RCC 7860 (cell line): ENCODE data around the gene CKAP2L.

Source experiments
- DNase-seq: peaks from one replicate; pipeline ENCODE4 v3.0.0-alpha.2; 2015; ENCODE audit warnings: low spot score
- FAIRE-seq: peaks from 2 replicates; lab custom pipeline; 2012; peaks lifted over from hg19 to GRCh38; lab: Jason Lieb, UNC

The CKAP2L gene

DNA sequence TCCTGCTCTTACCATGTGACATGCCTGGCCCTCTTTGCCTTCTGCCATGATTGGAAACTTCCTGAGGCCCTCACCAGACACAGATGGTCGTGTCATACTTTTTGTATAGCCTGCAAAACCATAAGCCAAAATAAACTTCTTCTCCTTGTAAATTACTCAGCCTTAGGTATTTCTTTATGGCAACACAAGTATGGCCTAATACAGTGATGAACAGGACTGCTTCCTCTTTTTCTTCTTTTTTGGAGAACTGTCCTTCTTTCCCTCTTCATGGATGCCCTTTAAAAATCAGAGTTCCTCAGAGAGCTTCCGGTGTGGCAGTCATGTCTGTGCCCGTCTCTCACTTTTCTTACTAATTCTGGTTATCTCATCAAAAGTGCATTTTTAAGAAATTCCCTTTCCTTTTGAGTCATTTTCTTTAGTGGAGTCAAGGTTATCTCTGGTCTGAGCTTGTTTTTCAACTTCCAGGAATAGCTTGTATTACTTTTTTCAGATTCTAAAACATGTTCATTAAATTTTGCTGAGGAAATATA is 29.1 kb upstream of the CKAP2L start:
- FAIRE-seq (no peak), DNase-seq (no peak)

DNA sequence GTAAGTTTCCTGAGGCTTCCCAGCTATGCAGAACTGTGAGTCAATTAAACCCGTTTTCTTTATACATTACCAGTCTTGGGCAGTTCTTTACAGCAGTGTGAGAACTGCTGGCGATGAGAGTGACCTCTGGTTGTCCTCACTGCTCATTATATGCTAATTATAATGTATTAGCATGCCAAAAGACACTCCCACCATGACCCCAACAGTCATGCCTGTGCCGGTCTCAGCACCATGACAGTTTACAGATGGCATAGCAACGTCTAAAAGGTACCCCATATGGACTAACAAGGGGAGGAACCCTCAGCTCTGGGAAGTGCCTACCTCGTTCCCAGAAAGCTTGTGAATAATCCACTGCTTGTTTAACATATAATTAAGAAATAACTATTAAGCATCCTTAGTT is 28.0 kb upstream of the CKAP2L start:
- no peak for FAIRE-seq

DNA sequence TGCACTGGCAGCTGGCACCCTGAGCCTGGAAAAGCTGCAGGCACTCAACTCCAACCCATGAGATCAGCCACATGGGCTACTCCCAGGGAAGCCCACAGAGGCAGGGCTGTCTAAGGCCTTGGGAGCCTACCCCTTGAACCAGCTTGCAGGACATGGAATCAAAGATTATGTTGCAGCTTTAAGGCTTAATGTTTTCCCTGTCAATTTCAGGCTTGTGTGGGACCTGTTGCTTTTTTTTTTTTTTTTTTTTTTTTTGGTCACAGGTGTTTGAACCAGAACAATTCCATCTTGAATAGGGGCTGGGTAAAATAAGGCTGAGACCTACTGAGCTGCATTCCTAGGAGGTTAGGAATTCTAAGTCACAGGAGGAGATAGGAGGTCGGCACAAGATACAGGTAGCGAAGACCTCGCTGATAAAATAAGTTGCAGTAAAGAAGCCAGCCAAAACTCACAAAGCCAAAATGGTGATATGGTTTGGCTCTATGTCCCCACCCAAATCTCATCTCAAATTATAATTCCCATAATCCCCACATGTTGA is 27.4 kb upstream of the CKAP2L start:
- DNase-seq (no peak), FAIRE-seq (no peak)

More for the DNA sequence above, 28.0 kb upstream of the CKAP2L start:
- no peak for DNase-seq

DNA sequence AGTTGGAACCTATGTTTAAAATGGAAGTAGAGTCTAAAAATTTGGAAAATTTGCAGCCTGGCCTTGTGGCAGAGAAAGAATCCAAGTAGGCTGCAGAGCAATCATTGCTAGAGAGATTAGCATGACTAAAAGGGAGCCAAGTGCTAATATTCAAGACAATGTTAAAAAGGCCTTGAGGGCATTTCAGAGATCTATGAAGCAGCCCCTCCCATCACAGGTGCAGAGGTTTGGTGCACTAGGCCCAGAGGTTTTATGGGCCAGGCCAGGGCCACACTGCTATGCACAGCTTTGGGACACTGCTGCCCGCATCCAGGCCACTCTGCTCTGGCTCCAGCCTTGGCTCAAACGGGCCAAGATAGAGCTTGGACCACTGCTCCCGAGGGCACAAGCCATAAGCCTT is 26.6 kb upstream of the CKAP2L start:
- DNase-seq, result no peak
- FAIRE-seq, result no peak

DNA sequence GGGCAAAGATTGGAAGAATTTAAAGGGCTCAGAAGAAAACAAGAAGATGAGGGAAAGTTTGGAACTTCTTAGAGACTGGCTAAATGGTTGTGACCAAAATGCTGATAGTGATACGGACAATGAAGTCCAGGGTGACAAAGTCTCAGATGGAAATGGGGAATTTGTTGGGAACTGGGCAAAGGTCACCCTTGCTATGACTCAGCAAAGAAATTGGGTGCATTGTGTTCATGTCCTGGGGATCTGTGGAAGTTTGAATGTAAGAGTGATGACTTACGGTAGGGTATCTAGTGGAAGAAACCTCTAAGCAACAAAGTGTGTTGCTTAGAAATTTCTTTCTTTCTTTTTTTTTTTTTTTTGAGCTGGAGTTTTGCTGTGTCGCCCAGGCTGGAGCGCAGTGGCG is 25.9 kb upstream of the CKAP2L start:
- DNase-seq (no peak), FAIRE-seq (no peak)

DNA sequence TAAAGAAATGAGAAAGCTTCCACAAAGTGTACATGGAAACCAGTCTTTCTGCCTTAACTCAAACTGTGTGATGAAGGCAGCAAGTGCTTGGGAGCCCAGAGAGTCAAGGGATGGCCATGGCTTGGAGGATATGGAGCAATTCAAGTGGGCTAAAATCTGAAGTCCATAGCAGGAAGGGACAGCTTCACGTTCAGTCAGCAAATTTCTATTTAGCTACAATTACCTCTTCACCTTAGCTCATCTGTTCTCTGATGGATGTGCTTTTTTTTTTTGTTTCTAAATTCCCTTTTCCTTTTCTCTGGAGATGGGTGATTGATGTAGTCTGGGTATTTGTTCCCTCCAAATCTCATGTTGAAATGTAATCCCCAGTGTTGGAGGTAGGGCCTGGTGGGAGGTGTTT is 24.8 kb upstream of the CKAP2L start:
- DNase-seq (no peak), FAIRE-seq (no peak)

DNA sequence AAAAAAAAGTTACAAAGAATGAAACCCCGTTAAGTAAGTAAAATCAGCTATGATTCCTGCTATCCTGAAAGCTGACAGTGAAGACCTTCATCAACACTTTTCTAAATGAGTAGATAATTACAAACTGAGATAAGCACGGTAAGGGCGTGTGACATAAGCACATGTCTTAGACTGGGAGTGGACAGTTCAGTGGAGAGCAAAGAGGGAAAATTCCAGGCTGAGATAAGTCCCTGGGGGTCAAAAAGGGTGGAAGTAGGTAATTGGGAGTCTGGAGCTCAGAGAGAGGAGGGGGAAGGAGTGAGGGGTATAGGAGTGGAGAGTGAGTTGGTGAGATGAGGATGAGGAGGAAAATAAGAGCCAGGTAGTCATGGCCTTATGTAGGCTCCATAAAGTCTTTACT is 24.2 kb upstream of the CKAP2L start:
- DNase-seq (no peak), FAIRE-seq (no peak)

DNA sequence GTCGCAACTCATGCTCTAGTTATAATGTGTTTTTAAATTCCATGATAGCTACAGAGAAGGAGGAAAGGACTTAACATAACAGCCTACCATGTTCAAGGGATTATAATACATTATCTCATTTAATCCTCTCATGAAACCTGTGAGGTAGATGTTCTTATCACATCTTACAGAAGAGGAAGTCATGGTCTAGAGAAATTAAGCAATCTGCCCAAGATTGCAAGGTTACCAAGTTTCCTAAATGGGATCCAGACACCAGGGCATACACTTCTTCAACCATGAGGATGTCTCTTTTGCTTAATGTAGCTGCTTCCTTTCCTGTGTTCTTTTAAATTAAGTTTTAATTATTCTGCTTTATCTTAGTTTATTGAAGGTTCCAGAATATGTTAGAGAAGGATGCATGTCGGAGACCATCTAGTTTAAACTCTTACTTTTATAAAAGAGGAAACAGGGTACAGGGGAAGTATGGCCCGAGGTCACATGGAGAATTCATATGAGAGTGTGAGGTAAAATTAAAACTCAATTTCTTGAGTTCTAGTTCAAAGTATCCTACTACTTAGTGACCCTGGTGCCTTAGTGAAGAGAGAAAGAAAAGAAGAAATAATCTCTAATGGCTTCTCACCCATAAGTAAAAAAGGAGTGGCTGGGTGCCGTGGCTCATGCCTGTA is 23.5 kb upstream of the CKAP2L start:
- DNase-seq (no peak), FAIRE-seq (no peak)

DNA sequence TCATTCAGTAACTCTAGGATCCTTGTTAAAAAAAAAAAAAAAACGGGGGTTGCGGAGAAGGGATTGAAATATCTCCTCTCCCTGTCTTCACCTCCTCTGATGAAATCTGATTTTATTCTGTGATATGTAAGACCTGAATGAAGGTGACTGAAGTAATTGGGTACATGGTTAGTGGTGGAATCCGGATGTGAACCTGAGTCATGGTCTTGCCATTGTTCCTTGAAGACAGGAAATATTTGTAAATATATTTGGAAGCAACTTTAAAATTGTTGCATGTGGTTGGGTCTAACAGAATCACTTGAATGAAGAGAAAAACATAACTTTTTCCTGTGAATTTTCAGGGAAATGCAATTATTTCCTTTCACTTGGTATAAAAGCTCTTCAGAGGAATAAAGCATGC is 22.9 kb upstream of the CKAP2L start:
- DNase-seq (no peak), FAIRE-seq (no peak)

DNA sequence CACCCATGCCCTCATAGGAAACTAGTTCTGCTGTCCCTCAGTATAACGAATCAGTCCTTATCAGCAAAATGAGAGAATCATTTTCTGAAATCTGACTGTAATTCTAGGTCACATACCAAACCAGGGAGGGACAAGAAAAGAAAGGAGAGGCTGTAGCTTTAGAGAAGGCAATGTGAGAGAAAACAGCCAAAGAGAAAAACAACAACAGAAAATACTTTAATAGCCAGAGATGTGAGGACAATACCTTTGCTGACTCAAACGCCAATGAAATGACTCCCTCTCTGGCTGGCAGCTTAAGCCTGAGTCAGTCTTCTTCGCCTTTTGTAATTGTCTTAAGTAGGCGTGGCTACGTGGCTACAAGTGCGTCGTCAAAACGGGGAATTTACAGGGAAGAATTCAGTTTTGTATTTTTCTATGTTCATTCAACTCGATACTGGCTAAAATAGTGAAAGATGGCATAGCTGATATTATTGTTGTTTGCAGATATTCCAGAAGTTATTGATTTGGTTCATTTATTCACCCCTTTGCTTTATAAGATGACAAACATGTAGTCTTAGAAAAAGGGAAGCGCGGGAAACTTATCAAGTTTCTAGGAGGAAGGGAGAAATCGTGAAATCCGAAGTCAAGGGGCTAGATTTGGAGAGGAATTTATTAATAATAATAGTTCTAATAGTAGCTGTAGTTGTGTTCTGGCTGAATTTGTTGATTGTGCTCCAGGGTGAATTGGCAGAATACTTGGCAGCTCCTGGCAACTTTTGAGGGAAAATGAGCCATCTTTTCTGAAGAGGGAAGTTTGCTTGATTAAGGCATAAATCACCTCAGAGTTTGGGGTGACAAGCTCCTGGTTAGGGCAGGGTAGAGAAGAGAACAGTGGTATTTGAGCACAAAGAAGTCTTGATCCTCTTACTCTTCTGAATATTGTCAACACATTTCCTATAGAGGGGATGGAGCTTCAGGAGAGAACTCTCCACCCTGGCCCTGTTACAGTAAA is 20.1 kb upstream of the CKAP2L start, which contains the start of gene IL1A:
Gene IL1A, minus strand, starts transcription at position 295 of the 991 bp plus-strand sequence. CDS start 723 bp downstream, outside the sequence.
- no peak for DNase-seq
- no peak for FAIRE-seq

DNA sequence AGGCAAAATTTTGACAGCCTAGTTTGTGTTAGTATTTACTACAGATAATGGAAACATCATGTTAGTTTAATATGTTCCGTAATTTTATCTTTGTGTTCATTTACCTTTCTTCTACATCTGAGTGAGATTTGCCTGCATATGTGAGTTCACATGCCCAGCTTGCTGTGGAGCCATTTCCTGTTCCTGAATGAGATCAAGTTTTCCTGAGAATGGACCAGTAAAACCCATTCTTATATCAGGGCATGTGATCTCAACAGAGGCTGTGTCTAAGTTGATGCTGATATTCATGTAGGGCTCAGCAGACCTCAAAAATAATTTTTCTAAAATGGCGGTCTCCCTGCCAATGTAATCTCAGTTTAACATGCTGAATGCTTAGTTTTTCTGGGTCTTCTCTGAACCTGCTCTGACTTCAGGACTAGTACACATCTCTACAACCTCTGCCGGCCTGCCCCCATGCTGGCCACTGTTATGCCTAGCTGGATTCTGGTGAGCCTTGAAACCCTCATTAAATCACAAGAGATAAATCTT is 18.8 kb upstream of the CKAP2L start:
- peak; percentile 2 for FAIRE-seq
- DNase-seq, result no peak

DNA sequence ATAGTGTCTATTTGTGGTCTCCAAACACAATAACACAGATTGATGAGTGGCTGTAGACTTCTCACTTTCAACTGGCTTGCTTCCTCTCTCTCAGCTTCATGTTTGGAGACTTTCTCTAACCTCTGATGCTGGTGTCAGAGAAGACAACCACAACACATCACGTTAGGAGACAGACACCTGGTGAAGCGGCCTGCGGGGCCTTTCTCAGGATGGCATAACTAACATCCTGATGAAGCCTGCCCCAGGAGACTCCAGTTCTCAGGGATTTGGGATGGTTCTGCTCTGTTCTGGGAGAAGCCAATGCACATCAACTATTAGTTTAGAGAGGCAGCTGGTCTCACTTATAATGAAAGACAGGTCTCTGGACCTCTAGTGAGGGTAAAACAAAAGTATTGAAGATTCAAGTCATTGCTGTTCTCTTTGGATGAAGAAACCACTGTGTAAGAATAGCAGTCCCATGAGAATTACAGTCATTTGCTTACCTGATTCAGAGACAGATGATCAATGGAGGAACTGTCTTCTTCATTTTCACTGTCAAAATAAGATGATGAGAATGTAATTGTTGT is 17.9 kb upstream of the CKAP2L start:
- FAIRE-seq (no peak), DNase-seq (no peak)

DNA sequence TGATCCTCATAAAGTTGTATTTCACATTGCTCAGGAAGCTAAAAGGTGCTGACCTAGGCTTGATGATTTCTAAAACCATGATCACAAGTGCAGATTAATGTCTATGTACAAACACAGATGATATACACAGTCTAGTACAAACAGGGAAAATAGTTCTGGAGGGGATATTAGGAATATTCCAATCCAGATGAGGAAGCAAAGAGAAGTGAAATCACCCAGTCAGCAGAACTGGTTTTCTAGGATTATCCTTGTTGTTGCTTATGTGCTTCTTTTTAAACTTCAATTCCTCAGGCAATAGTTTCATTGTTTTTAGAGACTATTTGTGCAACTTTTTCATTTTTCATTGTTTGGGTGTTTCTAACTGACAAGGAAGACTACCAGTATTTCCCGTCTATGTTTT is 15.2 kb upstream of the CKAP2L start:
- DNase-seq, result no peak
- FAIRE-seq, result no peak

DNA sequence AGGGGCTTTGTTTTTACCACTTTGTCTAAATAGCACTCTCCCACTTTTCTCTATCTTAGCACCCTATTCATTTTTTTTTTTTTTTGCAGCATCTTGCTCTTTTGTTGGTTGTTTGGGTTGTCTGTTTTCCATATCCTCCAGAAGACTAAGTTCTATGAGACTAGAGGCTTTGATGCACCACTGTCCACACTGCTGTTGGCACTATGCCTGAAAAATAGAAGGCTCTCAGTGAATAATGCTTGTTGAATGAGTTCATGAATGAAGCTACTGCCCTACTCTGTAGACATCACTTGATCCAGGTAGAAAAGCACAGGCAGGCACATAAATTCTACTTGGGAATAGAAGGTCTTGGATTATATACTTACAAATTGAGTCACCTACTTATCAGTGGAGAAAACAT is 12.6 kb upstream of the CKAP2L start:
- DNase-seq, result no peak
- FAIRE-seq, result no peak

DNA sequence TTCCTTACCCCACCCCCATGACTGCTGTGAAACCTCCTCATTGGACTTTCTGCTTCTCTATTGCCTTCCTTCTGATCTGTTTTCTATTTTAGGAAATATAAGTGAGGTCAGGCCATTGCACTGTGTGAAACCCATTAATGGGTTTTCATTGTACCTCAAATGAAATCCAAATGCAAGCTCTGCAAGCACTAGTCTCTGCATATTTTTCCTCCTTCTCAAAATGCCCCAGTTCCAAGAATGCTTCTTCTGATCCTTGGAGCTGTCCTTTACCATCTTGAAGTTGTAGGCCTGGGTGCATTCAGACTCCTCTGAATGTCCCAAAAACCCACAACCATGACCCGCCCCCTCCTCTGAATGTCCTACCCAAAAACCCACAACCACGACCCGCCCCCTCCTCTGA is 11.7 kb upstream of the CKAP2L start:
- FAIRE-seq, result no peak
- no peak for DNase-seq

DNA sequence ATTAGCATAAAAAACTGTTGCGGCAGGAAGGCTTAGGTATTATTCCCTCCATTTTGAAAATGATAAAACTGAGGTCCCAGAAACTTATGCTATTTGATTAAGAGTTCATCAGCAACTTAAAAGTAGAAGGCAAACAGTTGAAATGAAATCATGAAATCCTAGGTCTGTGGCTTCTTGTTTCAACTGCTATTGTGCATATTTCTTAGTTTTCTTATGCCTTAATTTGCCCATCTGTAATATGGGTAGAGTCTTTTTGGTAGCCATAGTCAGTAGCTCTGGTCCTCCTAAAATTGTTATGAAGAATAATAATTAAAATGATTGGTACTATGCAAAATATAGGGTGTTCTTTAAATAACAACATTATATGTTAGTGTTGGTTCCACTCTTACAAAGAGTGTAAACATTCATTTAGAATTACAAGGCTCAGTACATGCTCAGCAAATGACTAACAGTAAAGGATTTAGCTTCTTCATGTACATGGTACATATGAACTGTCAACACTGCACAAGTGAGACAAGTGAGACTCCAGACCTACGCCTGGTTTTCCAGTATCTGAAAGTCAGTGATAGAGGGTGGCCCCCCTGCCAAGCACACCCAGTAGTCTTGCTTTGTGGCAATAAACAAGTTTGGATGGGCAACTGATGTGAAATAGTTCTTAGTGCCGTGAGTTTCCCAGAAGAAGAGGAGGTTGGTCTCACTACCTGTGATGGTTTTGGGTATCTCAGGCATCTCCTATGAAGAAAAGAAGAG is 10.3 kb upstream of the CKAP2L start:
- FAIRE-seq (no peak), DNase-seq (no peak)

DNA sequence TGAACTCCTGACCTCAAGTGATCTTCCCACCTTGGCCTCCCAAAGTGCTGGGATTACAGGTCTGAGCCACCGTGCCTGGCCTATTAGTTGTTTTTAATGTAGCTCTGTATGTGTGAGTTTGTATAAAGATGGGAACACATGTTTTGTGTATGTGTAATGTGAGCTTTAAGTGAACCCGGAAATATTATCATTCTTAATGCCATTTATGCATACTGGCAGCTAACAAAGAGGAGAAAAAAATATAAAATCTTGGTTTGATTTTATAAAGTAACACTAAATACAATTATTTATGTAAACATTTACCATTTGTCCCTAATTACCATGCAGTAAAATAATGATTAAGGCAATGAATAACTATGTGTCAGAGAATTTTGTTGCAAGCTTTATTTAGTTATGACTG is 9.1 kb upstream of the CKAP2L start:
- FAIRE-seq (no peak), DNase-seq (no peak)

DNA sequence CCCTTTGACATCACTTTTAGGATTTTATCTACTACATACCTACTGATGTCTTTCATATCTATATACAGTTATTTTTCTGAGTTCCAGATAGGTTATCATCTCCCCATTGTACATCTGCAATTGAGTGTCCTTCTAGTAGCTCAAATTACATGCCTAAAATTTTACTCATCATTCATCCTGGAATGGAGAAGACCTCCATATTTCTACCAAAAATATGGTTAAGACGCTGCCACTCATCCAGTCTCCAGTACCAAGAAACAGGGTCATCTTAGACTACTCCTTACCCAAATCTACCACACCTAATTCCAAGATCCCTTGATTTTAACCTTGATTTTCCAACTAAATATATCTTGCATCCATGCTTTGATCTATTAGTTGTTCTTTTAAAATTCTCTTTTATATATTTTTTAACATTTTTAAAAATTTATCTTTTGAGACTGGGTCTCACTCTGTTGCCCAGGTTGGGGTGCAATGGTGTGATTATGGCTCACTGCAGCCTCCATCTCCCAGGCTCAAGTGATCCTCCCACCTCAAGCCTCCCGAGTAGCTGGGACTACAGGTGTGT is 8.6 kb upstream of the CKAP2L start:
- no peak for FAIRE-seq

DNA sequence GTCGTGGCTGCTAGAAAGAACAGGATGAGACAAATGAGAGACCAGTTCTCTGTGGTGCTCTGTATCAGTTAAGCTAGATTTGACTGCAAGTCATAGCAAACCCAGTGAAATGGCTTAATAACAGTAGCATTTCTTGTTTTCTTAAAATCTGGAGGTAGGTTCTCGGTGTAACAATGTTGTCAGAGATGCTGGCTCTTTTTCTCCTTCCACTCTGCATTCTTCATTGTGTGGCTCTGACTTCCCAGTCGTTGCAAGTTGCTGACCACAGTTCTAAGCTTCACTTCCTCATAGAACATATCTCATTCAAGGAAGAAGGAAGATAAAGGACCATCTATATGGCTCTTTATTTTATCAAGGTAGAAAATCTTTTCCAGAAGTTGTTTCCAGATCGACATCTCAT is 7.9 kb upstream of the CKAP2L start:
- FAIRE-seq, result no peak

More for the DNA sequence above, 8.6 kb upstream of the CKAP2L start:
- DNase-seq, result no peak

DNA sequence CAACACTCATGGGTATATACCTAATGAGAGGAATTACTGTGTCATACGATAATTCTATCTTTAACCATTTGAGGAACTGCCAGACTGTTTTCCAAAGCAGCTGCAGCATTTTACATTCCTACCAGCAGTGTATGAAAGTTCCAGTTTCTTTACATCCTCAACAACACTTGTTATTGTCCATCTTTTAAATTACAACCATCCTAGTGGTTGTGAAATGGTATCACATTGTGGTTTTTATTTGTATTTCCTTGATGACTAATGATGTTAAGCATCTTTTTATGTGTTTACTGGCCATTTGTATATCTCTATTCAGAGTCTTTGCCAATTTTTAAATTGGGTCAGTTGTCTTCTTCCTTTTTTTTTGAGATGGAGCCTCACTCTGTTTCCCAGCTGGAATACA is 4.0 kb upstream of the CKAP2L start:
- no peak for DNase-seq
- no peak for FAIRE-seq

More for the DNA sequence above, 7.9 kb upstream of the CKAP2L start:
- DNase-seq, result no peak
